ENCODE measurements around the gene DPH2.

The DPH2 gene

DNA sequence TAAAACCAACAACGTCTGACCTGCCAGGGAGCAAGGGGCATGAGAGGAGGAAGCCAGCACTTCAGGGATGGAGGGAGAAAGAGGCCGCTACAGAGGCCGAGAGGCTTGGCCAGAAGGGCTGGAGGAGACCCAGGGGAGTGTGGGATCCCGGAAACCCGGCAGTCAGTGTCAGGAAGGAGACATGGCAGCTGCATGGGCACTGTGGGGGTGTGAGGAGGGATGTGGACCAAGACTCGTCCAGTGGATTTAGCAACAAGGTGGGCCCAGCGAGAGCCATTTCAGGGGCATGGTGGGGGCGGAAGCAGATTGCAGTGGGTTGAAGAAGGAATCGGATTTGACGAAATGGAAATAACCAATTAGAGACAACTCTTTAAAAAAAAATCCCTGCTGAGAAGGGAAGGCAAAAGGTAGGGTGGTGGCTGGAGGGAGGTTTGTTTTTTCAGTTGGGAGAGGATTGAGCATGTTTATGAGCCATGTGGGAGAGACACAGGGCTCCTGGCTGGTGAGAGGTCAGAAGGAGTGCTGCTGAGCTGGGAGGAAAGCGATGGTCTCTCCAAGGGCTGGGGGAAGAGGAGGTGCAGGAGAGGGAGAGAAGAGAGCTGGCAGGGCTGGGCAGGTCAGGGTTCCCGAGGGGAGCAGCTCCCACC lies 13.6 kb downstream of the DPH2 start:
- DNase-seq (ENCODE audit: low read depth), result no peak

DNA sequence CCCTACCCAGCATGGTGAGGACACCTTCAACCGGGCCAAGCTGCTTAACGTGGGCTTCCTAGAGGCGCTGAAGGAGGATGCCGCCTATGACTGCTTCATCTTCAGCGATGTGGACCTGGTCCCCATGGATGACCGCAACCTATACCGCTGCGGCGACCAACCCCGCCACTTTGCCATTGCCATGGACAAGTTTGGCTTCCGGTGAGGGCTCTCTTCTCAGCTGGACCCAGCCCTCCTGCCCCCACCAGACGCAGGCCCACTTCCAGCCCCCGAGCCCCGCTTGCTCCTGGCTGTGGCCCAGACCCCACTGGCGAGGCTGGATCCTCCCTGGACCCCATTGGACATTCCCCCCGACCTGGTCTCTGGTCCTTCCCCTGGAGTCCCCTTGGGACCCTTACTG lies 15.0 kb downstream of the DPH2 start:
- no peak for DNase-seq (ENCODE audit: low read depth)

DNA sequence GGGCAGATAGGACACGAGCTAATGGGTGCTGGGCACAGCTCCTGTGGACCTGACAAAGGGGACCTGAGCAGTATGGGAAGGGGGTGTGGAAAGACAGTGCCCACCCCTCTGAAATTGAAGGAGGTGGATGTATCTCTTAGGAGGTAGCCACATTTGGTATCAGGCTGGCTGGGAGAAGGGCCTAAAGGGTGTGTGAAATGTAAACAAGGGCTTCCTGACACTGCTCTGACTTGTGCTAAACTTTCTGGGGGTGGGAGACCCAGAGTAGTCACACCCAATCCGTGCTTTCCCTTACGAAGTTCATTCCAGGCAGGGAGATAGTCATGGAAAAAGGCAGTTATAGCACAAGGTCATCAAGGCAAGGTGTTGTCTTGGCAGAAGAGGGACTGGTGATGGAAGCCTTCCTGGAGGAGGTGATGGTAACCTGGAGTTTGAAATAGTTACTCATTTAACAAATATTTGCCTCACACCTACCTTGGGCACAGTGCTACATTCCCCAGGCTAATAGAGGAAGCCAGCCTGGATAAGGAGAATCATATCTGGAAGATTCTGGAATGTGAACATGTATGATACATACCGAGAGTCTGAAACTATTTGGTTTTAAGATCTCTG lies 16.3 kb downstream of the DPH2 start:
- DNase-seq (ENCODE audit: low read depth), result no peak

DNA sequence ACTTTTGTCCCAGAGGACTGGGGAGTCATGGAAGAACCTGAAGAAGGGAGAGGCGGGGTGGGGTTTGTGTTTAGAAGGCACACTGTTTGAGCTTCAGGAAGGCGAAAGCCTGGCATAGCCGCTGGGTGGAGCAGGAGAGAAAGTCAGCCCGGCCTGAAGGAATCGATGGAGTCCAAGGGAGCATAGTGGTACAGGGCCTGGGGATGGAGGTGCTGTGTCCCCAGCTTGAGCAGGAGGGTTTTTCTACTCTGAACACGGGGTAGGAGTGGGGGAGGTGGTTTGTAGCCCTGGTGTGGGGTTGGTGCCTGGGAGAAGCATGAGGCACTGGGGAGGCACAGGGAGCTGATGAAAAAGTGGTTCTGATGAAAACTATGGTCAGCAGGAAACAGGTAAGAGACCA lies 16.9 kb downstream of the DPH2 start:
- no peak for DNase-seq (ENCODE audit: low read depth)

DNA sequence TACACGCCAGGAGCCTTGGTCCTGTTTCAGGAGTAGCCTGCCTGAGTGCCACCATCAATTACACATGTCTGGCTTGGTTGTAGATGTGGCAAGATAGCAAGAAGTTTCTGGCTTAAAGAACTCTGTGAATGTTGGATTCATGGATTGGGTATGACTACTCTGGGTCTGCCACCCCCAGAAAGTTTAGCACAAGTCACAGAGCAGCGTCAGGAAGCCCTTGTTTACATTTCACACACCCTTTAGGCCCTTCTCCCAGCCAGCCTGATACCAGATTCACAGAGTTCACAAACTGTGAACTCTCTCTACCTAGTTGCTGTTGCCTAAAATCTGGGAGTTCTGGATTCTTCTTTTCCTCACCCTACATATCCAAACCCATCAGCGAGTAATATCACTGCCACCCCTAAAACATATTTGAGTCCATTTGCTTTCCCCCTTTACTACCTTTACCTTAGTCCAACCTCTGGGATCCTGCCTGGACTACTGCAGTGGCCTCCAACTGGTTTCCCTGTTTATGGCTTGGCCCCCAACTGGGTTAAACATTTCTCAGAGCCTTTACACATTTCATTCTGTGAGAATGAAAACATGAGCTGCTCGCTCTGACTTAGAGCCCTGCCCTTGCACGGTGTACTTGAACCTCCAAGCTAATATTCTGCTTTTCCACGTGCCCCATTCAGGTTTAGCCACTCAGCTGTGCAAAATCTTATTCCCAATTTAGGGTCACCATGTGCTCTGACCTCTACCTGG lies 17.5 kb downstream of the DPH2 start:
- DNase-seq (ENCODE audit: low read depth), result peak; percentile 36

DNA sequence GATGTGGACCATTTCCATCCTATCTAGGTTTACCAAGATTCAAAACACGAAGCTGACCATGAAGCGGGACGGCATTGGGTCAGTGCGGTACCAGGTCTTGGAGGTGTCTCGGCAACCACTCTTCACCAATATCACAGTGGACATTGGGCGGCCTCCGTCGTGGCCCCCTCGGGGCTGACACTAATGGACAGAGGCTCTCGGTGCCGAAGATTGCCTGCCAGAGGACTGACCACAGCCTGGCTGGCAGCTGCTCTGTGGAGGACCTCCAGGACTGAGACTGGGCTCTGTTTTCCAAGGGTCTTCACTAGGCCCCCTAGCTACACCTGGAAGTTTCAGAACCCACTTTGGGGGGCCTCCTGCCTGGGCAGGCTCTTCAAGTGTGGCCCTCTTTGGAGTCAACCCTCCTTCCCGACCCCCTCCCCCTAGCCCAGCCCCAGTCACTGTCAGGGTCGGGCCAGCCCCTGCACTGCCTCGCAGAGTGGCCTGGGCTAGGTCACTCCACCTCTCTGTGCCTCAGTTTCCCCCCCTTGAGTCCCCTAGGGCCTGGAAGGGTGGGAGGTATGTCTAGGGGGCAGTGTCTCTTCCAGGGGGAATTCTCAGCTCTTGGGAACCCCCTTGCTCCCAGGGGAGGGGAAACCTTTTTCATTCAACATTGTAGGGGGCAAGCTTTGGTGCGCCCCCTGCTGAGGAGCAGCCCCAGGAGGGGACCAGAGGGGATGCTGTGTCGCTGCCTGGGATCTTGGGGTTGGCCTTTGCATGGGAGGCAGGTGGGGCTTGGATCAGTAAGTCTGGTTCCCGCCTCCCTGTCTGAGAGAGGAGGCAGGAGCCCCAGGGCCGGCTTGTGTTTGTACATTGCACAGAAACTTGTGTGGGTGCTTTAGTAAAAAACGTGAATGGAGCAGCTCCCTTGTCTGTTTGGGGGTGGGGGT lies 20.7 kb downstream of the DPH2 start:
- no peak for DNase-seq (ENCODE audit: low read depth)

DNA sequence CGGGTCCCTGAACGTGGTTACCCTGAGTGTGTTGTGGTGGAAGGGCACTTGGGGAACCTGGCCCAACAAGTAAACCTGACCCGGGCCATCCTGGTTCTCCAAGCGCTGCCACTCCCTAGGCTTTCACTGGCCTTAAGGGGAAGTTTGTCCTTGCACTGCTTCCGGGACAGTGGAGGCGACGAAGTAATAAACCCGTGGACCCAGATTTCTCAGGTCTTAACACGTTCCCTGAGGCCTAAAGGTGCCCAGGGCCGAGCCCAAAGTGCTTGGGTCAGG lies 21.3 kb downstream of the DPH2 start:
- DNase-seq (ENCODE audit: low read depth), result no peak

DNA sequence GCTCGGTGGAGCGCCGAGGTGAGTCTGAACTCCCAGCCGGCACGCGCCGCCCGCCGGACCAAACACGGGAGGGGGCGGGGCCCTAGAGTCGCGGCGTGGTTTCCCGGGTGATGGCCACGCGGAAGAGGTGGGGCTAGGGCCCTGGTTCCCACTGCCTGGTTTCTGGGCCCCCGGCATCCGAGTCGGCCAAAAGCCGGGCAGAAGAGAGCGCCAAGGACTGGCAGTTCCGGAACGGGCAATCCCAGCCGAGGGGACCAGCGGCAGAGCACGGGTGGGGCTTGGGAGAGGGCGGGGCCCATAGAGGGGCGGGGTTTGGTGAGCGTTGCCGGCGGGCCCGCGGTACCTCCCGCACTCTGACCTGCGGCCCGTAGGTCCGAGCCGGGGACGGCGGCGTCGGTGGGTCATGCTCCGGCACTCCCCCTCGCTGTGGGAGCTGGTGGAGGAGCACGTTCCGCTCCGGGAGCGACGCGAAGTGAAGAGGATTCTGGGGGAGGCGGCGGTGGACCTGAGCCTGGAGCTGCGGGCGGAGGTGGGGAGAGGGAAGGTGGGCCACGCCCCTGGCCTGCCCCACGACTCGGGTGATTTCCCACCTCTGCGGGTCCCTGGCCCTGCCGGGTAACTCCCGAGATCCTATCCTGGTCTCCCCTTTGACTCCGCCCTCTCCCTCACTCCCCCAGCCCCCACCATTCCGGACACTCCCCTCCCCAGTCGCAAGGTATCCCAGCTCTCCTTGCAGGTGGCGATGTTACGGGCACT lies 21.8 kb downstream of the DPH2 start, which contains the start of gene CCDC24:
TSS of gene CCDC24 (plus strand) at position 124 of the 756 bp plus-strand sequence. CDS start at position 404, 280 bp downstream.
- DNase-seq (ENCODE audit: low read depth), result peak; percentile 67

DNA sequence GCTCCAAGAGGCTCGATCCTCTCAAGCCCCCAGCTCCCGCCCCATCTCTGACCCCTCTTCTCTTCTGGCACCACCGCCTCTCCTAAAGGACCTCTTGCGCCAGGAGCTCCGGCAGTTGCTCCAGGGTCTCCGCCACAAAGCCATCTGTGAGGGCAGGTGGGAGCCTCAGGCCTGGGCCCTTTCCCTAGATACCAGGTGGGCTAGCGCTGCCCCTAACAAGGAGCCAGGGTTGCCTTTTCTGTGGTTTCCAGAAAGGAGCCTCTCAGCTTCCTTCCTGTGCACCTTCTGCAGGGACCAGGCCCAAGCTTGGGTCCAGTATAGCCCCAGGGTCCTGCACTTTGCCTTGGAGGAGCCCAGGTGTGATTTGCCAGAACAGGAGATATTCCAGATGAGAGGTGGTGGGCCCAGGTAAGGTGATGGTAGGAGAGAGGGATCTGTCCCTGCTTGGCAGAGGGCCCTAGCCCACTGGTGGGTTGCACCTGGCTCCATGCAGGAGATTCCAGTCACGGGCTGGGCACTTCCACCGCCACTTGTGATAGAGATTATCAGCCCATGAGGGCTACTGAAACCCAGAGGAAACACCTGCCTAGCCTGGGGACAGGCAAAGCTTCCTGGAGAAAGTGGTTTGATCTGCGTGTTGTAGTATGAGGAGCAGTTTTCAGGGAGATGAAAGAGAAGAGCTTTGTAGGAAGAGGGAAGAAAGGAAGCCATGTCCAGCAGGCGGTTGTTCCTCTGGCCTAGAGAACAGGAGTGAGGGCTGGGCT lies 22.6 kb downstream of the DPH2 start:
- DNase-seq (ENCODE audit: low read depth), result no peak

DNA sequence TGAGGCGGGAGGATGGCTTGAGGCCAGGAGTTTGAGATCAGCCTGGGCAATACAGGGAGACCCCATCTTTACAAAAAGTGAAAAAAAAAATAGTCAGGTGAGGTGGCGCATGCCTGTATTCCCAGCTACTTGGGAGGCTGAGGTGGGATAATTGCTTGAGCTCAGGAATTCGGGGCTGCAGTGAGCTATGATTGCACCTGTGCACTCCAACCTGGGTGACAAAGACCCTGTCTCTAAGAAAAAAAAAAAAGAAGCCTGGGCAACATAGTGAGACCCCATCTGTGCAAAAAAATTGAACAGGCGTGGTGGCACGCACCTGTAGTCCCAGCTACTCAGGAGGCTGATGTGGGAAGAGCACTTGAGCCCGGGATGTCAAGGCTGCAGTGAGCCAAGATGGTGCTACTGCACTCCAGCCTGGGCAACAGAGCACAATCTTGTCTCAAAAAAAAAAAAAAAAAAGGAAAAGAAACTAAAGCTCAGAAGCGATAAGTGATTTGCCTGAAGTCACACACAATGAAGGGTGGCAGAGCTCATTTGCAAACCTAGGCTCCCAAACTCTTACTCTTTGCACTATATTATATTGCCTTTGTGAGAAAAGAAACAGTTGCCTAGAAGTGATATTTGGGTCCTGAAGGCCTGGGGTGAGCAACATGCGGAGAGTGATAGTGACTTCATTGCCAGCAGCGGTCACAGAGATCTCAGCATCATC lies 23.6 kb downstream of the DPH2 start:
- no peak for DNase-seq (ENCODE audit: low read depth)

DNA sequence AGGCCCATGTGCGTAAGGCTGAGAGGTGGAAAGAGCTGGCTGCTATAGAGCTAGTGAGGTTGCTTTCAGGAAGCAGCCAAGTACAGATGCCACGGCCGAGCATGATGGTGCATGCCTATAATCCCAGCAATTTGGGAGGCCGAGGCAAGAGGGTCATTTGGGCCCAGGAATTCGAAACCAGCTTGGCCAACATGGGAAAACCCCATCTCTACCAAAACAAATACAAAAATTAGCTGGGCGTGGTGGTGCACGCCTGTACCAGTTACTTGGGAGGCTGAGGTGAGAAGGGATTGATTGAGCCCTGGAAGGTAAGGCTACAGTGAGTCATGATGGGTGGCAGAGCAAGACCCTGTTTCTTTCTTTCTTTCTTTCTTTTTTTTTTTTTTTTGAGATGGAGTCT lies 24.3 kb downstream of the DPH2 start:
- DNase-seq (ENCODE audit: low read depth), result no peak

DNA sequence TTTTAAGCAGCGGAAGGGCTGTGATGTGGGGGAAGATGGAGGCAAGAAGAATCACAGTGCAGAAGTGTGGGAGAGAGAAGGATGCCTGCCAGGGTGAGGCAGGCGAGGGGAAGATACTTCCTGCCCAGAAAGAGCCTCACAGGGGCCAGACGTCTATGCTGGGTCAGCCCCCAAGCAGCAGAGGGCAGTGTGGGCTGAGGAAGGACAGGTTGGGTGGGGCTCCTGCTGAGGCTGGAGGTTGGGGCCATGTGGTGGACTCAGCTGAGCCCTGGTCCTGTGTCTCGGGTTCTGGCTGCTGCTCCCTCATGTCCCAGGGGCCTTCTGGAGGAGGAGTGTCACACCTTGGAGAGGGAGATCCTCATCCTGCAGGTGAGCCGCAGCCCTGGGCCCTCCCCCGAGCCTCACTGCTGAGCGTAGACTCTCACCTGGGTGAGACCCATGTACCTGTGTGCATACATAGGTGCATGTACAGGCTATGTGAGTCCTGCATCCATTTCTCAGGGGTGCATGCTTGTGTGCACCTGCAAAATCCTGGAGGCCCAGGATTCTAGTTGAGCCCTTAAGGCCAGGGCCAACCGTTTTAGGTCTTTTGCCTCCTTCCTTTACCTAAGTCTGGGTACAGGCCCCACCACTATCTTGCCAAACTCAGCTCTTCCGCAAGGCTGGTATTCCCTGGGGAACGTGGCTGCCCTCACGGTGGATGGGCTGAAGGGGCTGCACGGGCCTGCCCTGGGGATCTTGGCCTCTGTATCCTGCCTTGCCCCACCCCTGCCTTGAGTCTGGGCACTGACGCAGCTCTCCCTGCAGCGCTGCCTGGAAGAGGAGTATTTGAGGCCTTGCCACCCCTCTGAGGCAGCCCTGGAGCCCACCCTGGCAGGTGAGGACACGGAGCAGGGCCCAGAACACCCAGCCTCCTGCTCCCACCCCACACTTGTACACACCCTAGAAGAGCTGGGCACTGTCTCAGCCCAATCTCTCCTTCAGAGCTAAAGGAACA lies 25.3 kb downstream of the DPH2 start:
- DNase-seq (ENCODE audit: low read depth), result peak; percentile 27

DNA sequence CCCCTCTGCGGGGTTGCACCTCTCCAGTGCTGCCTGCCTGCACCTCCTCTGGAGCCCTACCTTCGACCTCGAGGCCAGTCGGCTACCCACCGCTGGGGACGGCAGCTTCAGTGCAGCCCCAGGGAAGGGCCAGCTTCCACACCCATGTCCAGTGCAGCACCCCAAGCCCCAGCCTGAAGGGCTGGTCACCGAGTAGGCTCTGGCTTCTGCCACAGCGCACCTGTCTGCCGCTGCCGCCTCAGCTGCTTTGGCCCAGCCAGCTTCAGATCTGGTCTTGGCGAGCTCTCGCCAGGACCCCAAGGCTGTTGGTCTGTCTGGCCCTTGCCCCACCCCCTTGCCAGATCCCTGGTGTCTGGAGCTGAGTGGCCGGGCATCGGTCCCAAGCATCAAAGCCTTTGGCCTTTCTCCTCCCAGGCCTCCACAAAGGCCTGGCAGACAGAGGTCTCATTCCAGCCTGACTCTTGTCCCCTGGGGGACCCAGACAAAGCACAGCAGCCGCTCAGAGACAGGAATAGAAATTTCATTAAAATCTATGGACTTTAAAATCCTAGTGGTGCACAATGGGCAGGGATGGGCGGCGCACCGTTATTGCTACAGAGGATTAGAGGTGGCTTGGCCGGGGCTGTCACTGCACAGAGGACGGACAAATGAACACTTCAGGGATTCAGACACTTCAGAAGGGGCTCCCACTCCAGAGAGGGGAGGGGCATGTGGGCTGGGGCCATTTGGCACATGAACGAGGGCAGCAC lies 26.3 kb downstream of the DPH2 start:
- no peak for DNase-seq (ENCODE audit: low read depth)

DNA sequence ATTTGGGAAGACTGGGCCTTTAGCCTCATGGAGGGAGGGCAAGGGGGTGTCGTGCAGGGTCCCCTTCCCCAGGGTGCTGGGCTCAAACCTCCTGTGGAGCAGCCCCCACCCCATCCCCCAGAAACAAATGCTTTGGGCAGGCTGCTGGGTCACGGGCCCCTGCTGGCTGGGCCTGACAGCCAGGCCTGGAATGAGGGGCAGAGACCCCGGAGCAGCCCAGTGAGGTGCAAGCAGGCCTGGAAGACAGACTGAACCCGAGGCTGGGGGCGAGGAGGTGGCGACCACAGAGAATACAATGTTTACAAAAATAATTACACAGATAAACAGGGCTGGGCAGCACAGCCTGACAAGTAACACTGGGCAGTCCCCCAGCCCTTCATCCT lies 26.9 kb downstream of the DPH2 start:
- DNase-seq (ENCODE audit: low read depth), result no peak

DNA sequence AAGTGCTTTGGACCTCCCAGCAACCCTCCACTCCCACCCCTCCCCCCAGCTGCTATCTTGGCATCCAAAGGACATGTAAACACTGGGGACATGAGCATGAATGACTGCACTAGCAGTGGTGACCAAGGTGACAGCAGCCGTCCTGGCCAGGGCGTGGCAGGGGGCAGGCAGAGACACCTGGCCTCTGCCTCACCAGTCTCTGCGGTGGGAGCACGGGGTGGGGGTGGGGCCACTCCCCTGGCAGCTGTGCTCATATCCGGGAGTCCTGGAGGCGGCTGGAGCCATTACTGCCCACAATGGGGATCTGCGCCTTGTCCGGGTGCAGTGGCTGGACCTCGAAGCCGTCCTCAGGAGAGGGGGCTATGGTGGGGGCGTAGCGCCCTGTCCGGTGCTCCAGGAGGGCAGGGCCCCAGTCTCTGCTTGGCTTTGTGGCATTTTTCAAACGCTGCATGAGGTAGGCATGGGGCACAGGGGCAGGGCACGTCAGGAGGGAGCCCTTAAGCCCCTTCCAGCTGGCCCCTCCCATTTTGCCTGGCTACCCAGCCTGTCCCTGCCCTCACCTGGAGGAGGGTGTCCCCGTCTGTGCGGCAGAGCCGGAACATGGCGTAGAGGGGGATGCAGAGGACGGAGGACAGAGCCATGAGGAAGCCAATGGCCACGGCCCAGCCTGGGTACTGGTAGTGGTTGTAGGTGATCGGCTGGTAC lies 27.6 kb downstream of the DPH2 start:
- DNase-seq (ENCODE audit: low read depth), result no peak

DNA sequence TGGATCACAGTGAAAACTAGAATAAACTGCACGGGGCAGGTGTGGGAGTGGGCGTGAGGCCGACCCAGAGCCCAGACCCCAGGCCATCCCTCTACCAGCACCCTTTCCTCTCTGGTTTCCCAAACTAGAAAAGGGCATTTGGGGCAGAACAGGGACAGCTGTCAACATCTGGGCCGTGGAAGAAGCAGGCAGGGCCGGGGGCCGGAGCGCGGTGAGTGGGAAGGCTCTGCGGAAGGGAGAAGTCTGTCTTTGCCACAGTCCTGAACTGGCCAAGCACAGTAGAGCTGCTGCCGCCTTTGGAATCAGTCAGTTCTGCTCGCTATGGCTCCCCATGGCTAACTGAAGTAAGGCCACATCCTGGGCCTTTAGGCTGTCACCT lies 28.2 kb downstream of the DPH2 start:
- DNase-seq (ENCODE audit: low read depth), result no peak

DNA sequence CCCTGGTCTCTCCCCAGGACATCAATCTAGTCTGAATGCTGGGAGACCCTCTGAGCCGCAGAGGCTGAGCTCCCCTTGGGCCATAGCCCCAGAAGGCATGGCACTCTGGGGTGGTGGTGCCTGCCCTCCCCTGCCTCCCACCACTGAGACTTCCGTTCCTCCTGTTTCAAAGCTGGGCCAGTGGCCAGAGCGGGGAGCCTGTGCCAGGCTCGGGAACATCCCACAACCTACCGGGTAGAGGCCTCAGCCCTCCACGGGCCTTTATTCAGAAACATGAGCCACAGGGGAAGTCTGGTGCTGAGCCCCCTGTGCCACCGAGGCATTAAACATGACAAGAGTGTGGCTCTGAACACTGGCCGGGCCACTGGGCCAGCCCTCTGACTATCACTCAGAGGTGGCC lies 29.6 kb downstream of the DPH2 start:
- no peak for DNase-seq (ENCODE audit: low read depth)

DNA sequence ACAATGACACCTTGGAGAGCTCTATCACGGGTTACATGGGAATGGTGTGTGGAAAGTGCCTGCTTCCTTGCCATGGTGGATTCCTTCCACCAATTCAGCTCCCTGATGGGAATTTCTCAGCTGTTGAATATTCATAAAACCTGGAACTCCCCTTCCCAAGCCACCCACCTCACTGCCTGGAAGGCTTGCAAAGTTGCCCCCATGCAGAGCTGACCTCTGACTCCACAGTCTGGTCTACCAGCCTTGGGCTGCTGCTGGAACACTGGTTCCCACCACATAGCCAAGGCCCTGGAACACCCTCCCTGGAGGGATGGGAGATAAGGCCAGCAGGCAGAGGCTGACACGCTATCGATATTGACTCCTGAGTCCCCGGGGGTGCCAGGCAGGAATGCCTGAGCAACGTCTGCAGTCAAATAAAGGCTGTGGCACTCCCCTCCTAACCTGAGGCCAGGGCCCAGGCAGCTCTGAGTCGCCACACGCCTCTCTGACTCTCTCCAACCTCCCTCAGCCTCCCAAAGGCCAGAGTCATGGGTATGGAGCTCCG lies 30.4 kb downstream of the DPH2 start:
- DNase-seq (ENCODE audit: low read depth), result no peak
